HG03196 (cell line): ENCODE data around the gene PDCD6IP.

Experiments
- ATAC-seq: cut with Tn5 transposase; IDR thresholded peaks from one replicate; pipeline ENCODE4 v1.9.1; 2021; ENCODE audit not compliant: unreplicated experiment

The PDCD6IP gene

DNA sequence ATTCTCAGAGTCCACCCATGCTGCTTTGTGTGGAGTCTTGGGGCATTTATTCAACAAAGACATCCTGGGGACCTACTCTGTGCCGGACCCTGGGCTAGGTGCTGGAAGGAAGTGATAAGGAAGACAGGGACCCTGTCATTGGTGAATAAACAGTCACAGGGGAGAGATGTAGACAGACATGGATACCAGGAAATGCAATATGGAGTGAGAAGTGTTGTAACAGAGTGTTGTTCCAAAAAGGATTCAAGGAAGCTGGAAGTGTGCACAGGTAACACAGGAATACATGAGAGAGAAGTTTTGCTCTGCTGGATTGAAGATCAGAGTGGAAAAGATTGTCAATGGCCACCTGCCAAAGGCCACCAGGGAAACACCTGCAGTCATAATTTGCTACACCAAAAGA is 89.0 kb downstream of the PDCD6IP start:
- no peak for ATAC-seq

- no peak for ATAC-seq
These were observed 91.1 kb downstream of the PDCD6IP start for GRCh38 chr3:33889394-33890039.

DNA sequence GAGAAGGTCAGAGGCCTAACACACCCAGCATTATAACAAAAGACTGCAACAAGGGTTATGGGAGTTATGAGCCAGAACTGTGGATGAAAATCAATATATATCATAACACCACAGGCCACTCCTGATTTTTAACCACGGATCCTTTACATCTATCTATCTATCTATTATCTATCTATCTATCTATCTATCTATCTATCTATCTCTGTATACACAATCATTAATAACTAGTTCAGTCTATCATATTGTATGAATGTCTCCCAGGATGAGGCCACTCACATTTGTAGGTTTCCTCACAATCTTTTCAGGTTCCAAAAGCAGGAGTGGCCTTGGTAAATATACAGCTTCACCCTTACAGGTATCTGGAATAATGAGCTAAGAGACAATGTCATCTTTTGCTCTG is 94.2 kb downstream of the PDCD6IP start:
- no peak for ATAC-seq

GRCh38 chr3:33895658-33896057 is 97.2 kb downstream of the PDCD6IP start:
- ATAC-seq: no peak

- ATAC-seq: no peak
These were observed 98.9 kb downstream of the PDCD6IP start for GRCh38 chr3:33897306-33897705.

GRCh38 chr3:33898901-33899300 is 100.5 kb downstream of the PDCD6IP start:
- no peak for ATAC-seq

DNA sequence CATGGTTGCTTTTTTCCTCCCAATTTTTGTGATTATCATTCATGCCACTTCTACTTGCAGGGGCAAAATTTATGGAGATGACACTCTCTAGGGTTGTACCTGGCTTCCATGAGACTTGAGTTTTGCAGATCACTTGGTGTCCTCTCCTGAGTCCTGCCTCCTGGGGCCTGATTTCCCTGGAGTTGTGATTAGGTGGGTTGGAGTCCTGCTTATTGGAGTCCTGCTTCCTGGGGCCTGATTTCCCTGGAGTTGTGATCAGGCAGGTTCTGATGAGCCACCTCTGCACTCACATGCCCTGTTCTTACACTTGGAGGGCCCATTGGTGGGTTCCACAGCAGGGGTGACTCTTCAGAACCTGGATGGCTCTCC is 102.0 kb downstream of the PDCD6IP start:
- no peak for ATAC-seq

DNA sequence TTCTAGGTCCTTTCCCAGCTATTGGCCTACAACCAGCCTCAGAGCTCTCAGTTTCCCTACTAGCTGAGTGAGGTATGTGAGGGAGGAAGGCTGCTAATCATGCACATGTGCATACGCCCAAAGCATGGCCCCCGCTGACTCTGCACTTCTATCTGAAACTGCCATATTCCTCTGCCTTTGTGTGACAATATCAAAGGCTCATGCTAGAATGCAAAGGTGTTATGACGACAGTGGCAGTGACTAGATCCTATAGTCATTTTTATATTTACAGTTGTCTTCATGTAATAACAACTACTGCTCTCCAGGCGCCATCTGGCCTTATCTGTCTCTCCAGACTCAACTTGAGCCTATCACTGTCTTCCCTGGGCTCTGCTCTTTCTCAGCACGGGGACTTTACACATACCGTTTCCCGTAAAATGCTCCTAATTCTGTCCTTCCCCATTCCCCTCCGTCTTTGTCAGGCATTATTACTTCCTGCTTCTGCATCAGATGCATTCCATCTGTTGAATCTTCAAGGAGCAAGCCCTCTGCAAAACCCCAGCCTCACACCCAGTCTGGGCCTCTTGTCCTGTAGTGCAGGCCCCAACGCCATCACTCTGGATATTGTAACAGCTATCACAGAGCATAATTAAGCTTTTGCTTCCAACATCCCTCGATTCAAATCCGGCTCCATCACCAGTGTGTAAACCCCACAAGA is 102.5 kb downstream of the PDCD6IP start:
- no peak for ATAC-seq

- no peak for ATAC-seq
These were observed 103.6 kb downstream of the PDCD6IP start for GRCh38 chr3:33901862-33902563.

- no peak for ATAC-seq
These were observed 106.3 kb downstream of the PDCD6IP start for GRCh38 chr3:33904730-33905129.

DNA sequence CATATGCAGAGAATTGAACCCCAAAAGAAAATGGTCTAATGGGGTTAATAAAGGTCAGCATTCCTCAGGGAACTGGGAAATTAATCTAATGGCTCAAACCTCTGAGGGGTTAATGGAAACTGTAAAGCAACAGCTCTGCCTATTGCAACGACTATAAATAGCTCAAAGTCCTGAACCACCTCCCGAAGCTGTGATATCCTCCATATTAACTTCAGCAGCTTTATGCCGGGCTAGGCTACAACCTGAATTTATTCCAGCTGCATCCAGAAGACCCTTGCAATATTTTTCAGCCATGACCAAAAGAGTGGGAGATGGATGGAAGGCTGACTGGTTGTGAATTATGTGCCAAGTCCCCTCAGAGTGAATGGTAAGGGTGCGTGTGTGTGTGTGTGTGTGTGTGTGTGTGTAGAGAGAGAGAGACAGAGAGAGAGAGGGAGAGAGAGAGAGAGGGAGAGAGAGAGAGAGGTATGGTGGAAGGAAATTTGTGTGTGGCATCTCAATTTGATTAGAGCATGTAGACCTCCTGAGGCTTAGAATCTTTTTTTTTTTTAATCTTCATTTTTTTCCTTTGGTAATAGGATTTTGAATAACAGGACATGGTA is 109.9 kb downstream of the PDCD6IP start:
- no peak for ATAC-seq

GRCh38 chr3:33909547-33909946 is 111.1 kb downstream of the PDCD6IP start:
- ATAC-seq: no peak

DNA sequence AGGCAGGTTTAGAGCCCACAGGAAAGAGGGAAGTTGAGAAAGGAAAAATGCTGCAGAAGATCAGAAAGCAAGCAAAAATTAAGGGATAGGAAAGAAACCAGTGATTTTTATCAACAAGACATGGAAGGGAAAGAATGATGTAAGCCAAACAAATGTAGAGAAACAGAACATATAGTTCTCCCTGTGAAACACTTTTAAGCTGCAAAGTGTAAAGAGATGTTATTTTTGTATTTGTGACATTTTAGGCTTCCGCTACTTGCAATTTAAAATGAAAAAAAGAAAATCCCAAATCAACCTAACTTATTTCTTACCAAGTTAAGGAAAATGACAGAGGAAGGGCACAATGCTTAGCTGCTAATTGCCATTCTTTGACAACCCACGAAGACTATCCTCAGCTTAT is 111.6 kb downstream of the PDCD6IP start:
- ATAC-seq: no peak

GRCh38 chr3:33911525-33912322 is 113.3 kb downstream of the PDCD6IP start:
- ATAC-seq: no peak

DNA sequence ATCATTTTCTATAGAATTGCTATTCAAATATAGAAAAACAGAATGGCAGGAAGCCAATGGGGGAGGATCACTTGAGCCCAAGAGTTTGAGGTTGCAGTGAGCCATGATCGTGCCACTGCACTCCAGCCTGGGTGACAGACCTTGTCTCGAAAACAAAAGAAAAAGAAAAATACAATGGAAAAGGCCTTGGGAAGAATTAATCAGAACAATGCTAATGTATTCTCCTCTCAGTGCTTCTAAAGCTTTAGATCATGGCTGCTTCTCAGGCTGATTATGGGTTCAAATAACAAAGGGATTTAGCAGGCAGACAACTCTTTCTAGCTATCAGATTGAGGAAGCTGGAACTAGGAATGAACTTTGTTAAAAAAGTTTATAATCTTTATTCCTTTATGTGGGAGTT is 115.8 kb downstream of the PDCD6IP start:
- ATAC-seq: no peak

- ATAC-seq: no peak
These were observed 116.4 kb downstream of the PDCD6IP start for GRCh38 chr3:33914731-33915379.

DNA sequence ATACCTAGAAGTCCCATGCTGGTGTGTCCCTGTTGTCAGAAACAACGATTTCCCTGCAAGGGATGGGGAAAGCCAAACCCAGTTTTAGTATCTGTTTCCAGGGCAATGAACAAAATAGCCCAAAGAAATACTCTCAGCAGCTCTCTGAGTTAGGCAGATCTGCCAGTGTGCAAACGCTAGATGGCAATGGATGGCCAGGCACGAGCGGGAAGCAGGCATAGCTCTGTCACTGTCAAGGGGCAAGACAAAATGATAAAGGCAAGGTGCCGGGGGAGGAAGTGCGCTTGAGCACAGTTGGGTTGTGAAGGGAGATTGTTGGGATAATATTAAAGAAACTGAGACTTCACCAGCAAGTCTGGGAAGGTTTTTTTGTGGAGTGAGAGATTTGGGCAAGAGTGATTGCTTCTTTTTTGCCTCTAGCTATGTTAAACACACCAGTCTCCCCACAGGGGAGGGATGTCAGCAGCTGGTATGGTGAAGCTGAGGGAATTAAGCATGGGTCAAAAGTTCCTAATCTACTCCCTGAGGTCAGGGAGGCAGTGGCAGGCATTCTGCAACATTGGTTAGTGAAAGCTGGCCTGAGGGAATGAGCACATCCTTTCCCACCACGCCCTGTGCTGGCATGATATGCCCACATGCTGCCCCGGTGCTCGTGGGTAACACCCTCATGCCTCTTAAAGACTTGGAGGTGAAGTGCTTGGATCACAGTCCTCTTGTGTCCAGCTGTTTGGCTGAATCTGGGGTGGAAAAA is 117.5 kb downstream of the PDCD6IP start:
- ATAC-seq: peak; percentile 52

DNA sequence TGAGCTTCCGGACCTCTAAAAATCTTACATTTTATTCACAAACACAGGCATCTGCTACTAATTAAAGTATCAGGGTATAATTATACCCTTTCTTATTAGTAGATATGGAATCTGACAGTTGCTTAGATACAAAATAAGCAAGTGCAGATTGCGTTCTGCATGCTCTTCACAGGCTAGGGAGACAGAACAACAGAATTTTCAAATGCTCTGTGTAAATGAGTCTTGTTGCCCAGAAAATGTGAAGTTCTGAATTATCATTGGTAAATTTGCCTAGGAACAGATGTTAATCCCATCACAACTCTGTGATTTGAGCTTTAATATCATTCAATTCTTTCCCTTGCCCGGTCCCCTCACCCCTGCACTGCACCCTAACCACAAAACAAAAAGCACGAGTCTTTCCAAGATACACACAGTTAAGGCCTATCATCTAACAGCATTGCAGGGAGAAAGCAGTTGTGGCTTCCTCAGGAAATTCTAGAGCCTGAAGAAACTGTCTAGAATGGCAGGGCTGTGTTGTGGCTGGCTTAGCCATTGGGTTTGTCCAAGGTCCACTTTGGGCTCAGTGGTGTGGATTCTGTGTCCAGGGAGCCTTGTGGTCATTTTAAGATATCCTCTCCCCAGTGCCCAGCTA is 119.8 kb downstream of the PDCD6IP start:
- no peak for ATAC-seq
